ENCODE measurements around the gene LIPC.

The LIPC gene

GRCh38 chr15:58517682-58518525 is 86.1 kb downstream of the LIPC start:
- no peak for DNase-seq (ENCODE audit: low read depth)

GRCh38 chr15:58518626-58519025 is 86.8 kb downstream of the LIPC start:
- DNase-seq (ENCODE audit: low read depth): no peak

GRCh38 chr15:58519516-58519915 is 87.7 kb downstream of the LIPC start:
- no peak for DNase-seq (ENCODE audit: low read depth)

GRCh38 chr15:58520464-58520863 is 88.7 kb downstream of the LIPC start:
- DNase-seq (ENCODE audit: low read depth): no peak

GRCh38 chr15:58520936-58521292 is 89.1 kb downstream of the LIPC start:
- no peak for DNase-seq (ENCODE audit: low read depth)

GRCh38 chr15:58521293-58521991 is 89.7 kb downstream of the LIPC start:
- no peak for DNase-seq (ENCODE audit: low read depth)

- no peak for DNase-seq (ENCODE audit: low read depth)
Observed at GRCh38 chr15:58522391-58522790, 90.6 kb downstream of the LIPC start.

- DNase-seq (ENCODE audit: low read depth): no peak
Observed at GRCh38 chr15:58522865-58523264, 91.1 kb downstream of the LIPC start.

- no peak for DNase-seq (ENCODE audit: low read depth)
Observed at GRCh38 chr15:58523634-58524033, 91.8 kb downstream of the LIPC start.

- DNase-seq (ENCODE audit: low read depth): no peak
Observed at GRCh38 chr15:58524247-58524646, 92.5 kb downstream of the LIPC start.

GRCh38 chr15:58525991-58526421 is 94.2 kb downstream of the LIPC start:
- DNase-seq (ENCODE audit: low read depth): no peak

- no peak for DNase-seq (ENCODE audit: low read depth)
Observed at GRCh38 chr15:58526647-58527192, 94.9 kb downstream of the LIPC start.

- DNase-seq (ENCODE audit: low read depth): no peak
Observed at GRCh38 chr15:58527573-58528187, 95.9 kb downstream of the LIPC start.

- no peak for DNase-seq (ENCODE audit: low read depth)
Observed at GRCh38 chr15:58528188-58528870, 96.5 kb downstream of the LIPC start.

- no peak for DNase-seq (ENCODE audit: low read depth)
Observed at GRCh38 chr15:58529041-58529440, 97.2 kb downstream of the LIPC start.

- no peak for DNase-seq (ENCODE audit: low read depth)
Observed at GRCh38 chr15:58530056-58530590, 98.3 kb downstream of the LIPC start.

- DNase-seq (ENCODE audit: low read depth): no peak
Observed at GRCh38 chr15:58532126-58532525, 100.3 kb downstream of the LIPC start.

- DNase-seq (ENCODE audit: low read depth): no peak
Observed at GRCh38 chr15:58534556-58534955, 102.8 kb downstream of the LIPC start.

- no peak for DNase-seq (ENCODE audit: low read depth)
Observed at GRCh38 chr15:58535337-58535736, 103.5 kb downstream of the LIPC start.

- DNase-seq (ENCODE audit: low read depth): no peak
Observed at GRCh38 chr15:58535894-58536293, 104.1 kb downstream of the LIPC start.

- no peak for DNase-seq (ENCODE audit: low read depth)
Observed at GRCh38 chr15:58536414-58536813, 104.6 kb downstream of the LIPC start.

GRCh38 chr15:58537033-58537432 is 105.2 kb downstream of the LIPC start:
- DNase-seq (ENCODE audit: low read depth): no peak
